HCT116 (cell line): ENCODE measurements around the gene MYCN.

Source experiments
- CEBPB ChIP-seq: IDR thresholded peaks from 2 replicates; pipeline ENCODE4 v1.6.1; 2012; ENCODE audit warnings: low read depth
- EZH2 ChIP-seq: fragments of 200-600 bp; sonication (generic); IDR thresholded peaks from 2 replicates; pipeline ENCODE4 v1.6.1; 2017; ENCODE audit warnings: antibody characterized with exemption, mixed run types
- EZH2phosphoT487 ChIP-seq: fragments of 200-600 bp; IDR thresholded peaks from 2 replicates; pipeline ENCODE4 v1.6.1; 2018; ENCODE audit warnings: antibody characterized with exemption, borderline replicate concordance
- JUND ChIP-seq: IDR thresholded peaks from 2 replicates; pipeline ENCODE4 v1.6.1; 2012
- POLR2A ChIP-seq: IDR thresholded peaks from 2 replicates; pipeline ENCODE4 v1.7.0; 2011; ENCODE audit warnings: borderline replicate concordance; ENCODE audit not compliant: insufficient read depth, insufficient read length; ENCODE audit errors: extremely low read depth
- POLR2AphosphoS5 ChIP-seq: IDR thresholded peaks from 2 replicates; pipeline ENCODE4 v1.6.1; 2011; ENCODE audit warnings: mild to moderate bottlenecking, low read depth, low read length, moderate library complexity
- RAD21 ChIP-seq: IDR thresholded peaks from 2 replicates; pipeline ENCODE4 v1.6.1; 2012; ENCODE audit warnings: low read depth, mild to moderate bottlenecking
- SP1 ChIP-seq: IDR thresholded peaks from 2 replicates; pipeline ENCODE4 v1.6.1; 2012; ENCODE audit warnings: low read depth
- TCF7L2 ChIP-seq: IDR thresholded peaks from 2 replicates; pipeline ENCODE4 v1.7.0; 2011; ENCODE audit warnings: borderline replicate concordance, inconsistent platforms; ENCODE audit not compliant: insufficient read depth, insufficient read length; ENCODE audit errors: extremely low read depth
- YY1 ChIP-seq: IDR thresholded peaks from 2 replicates; pipeline ENCODE4 v1.6.1; 2011; ENCODE audit warnings: low read length, low read depth, moderate library complexity, mild to moderate bottlenecking; ENCODE audit not compliant: insufficient replicate concordance; ENCODE audit errors: extremely low read depth
- TF ChIP-seq, protein P1 (sequence below), 3 experiments: fragments of 200-600 bp in 1 of 3; sonication (generic) in 1 of 3; IDR thresholded peaks in 2 of 3; conservative IDR thresholded peaks in 1 of 3; 2 replicates each; pipeline ENCODE4 v1.5.1; 2012 to 2017; ENCODE audit warnings: low read depth in 2 of 3, low read length in 2 of 3, antibody characterized with exemption in 1 of 3, borderline replicate concordance in 1 of 3, control low read depth in 1 of 3, mild to moderate bottlenecking in 1 of 3, mixed read lengths in 1 of 3, mixed run types in 1 of 3, moderate library complexity in 1 of 3; ENCODE audit not compliant: insufficient read depth in 1 of 3
- TF ChIP-seq, protein P2 (sequence below): IDR thresholded peaks from 2 replicates; pipeline ENCODE4 v1.6.1; 2012; ENCODE audit warnings: low read depth
- TF ChIP-seq, protein P3 (sequence below): IDR thresholded peaks from 2 replicates; pipeline ENCODE4 v1.6.1; 2012

DNA sequence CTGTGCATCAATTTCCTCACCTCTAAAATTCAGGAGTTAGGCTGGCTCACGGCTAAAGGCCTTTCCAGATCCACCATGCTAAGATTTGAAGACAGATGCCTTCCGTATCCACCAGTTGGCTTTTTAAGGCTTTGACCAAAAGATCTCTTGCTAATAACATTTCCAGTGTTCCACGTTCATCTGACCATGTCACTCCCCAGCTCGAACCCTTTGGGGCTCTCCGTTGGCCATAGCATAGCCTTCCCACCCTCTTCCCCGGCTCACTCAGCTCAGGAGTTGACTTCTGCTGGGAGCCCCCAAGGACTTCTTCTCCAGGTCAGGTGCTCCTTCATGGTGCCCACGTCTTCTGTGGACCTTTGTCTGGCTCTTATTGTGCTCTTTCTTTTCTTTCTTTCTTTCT, 53.3 kb downstream of the MYCN start:
- TF ChIP-seq POLR2A (no peak), EZH2 (no peak), POLR2AphosphoS5 (no peak), CEBPB (no peak), EZH2phosphoT487 (no peak), RAD21 (no peak), SP1 (no peak), TCF7L2 (no peak), YY1 (no peak), JUND (no peak)
- TF ChIP-seq, protein P1, sequence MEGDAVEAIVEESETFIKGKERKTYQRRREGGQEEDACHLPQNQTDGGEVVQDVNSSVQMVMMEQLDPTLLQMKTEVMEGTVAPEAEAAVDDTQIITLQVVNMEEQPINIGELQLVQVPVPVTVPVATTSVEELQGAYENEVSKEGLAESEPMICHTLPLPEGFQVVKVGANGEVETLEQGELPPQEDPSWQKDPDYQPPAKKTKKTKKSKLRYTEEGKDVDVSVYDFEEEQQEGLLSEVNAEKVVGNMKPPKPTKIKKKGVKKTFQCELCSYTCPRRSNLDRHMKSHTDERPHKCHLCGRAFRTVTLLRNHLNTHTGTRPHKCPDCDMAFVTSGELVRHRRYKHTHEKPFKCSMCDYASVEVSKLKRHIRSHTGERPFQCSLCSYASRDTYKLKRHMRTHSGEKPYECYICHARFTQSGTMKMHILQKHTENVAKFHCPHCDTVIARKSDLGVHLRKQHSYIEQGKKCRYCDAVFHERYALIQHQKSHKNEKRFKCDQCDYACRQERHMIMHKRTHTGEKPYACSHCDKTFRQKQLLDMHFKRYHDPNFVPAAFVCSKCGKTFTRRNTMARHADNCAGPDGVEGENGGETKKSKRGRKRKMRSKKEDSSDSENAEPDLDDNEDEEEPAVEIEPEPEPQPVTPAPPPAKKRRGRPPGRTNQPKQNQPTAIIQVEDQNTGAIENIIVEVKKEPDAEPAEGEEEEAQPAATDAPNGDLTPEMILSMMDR (IDR thresholded peaks at IDR 0.05 in 2 of 3, conservative IDR thresholded peaks at IDR 0.05 in 1 of 3; ENCODE audit: borderline replicate concordance in 1 of 3, insufficient read depth in 1 of 3, low read depth in 2 of 3, low read length in 2 of 3) = no peak
- TF ChIP-seq, protein P2, sequence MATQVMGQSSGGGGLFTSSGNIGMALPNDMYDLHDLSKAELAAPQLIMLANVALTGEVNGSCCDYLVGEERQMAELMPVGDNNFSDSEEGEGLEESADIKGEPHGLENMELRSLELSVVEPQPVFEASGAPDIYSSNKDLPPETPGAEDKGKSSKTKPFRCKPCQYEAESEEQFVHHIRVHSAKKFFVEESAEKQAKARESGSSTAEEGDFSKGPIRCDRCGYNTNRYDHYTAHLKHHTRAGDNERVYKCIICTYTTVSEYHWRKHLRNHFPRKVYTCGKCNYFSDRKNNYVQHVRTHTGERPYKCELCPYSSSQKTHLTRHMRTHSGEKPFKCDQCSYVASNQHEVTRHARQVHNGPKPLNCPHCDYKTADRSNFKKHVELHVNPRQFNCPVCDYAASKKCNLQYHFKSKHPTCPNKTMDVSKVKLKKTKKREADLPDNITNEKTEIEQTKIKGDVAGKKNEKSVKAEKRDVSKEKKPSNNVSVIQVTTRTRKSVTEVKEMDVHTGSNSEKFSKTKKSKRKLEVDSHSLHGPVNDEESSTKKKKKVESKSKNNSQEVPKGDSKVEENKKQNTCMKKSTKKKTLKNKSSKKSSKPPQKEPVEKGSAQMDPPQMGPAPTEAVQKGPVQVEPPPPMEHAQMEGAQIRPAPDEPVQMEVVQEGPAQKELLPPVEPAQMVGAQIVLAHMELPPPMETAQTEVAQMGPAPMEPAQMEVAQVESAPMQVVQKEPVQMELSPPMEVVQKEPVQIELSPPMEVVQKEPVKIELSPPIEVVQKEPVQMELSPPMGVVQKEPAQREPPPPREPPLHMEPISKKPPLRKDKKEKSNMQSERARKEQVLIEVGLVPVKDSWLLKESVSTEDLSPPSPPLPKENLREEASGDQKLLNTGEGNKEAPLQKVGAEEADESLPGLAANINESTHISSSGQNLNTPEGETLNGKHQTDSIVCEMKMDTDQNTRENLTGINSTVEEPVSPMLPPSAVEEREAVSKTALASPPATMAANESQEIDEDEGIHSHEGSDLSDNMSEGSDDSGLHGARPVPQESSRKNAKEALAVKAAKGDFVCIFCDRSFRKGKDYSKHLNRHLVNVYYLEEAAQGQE = no peak
- TF ChIP-seq, protein P3, sequence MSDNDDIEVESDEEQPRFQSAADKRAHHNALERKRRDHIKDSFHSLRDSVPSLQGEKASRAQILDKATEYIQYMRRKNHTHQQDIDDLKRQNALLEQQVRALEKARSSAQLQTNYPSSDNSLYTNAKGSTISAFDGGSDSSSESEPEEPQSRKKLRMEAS = no peak
